ENCODE measurements around the gene DGKQ. TPM values are rescaled to one million over a fixed set of nuclear protein-coding genes. Genes with fewer than 3 reads are reported as not detected.

DGKQ gene
- total RNA-seq, 1 experiment from 2014 or later, result 14.2 TPM

- no peak for DNase-seq
- POLR2A ChIA-PET (ENCODE audit: unreplicated experiment), result no interaction called here
- CTCF ChIA-PET, result no interaction called here
- no TSS peak for BruUV-seq (replicated peaks)
- H4K20me1 ChIP-seq (ENCODE audit: low read length), result no peaks in the 10 kb centered on the region
- no peak for ATAC-seq
- TF ChIP-seq CTCF (conservative IDR thresholded peaks at IDR 0.05; ENCODE audit: low read depth, low read length), result no peak
- TF ChIP-seq EZH2phosphoT487 (IDR thresholded peaks at IDR 0.05; ENCODE audit: borderline replicate concordance, low read length), result no peak
- TF ChIP-seq EZH2 (IDR thresholded peaks at IDR 0.05; ENCODE audit: low read length, unreplicated experiment), result no peak
- H3K4me2 ChIP-seq (ENCODE audit: low read length), result no peak overlapping the region
- H2AFZ ChIP-seq (ENCODE audit: low read length), result no peak overlapping the region
- no peaks in the 10 kb centered on the region for H3K79me2 ChIP-seq (ENCODE audit: low read length)
- no peaks in the 10 kb centered on the region for H3F3A ChIP-seq (ENCODE audit: low read length, unreplicated experiment)
- H3K9me2 ChIP-seq (replicated peaks; ENCODE audit: low read length), result no peaks in the 10 kb centered on the region
- H3K27me3 ChIP-seq (ENCODE audit: low read length), result no peaks in the 10 kb centered on the region
- no peaks in the 10 kb centered on the region for H3K36me3 ChIP-seq (ENCODE audit: low read depth, low read length)
- H3K27ac ChIP-seq (ENCODE audit: low read length), result no peak overlapping the region
- H3K9ac ChIP-seq (ENCODE audit: low read length), result no peak overlapping the region
- no peaks in the 10 kb centered on the region for H3K9me3 ChIP-seq (ENCODE audit: low read length)
- no peaks in the 10 kb centered on the region for H3K4me1 ChIP-seq (ENCODE audit: insufficient read depth, low read length)
- intact Hi-C loops (cut with micrococcal nuclease), result no loop called here
- H3K4me3 ChIP-seq (ENCODE audit: low read length), result no peak overlapping the region
These were observed 16.7 kb downstream of the DGKQ start for GRCh38 chr4:956531-957230.

GRCh38 chr4:955931-956381 is 17.4 kb downstream of the DGKQ start:
- no peak for DNase-seq
- BruUV-seq (replicated peaks), result no TSS peak
- no peaks in the 10 kb centered on the region for H4K20me1 ChIP-seq (ENCODE audit: low read length)
- H3K9me3 ChIP-seq (ENCODE audit: low read length), result no peaks in the 10 kb centered on the region
- no peak overlapping the region for H3K9ac ChIP-seq (ENCODE audit: low read length)
- H3K4me3 ChIP-seq (ENCODE audit: low read length), result no peak overlapping the region
- ATAC-seq, result no peak
- H3K79me2 ChIP-seq (ENCODE audit: low read length), result no peaks in the 10 kb centered on the region
- ChIA-PET CTCF (no interaction called here), POLR2A (ENCODE audit: unreplicated experiment) (no interaction called here)
- no peaks in the 10 kb centered on the region for H3K9me2 ChIP-seq (replicated peaks; ENCODE audit: low read length)
- H3K27me3 ChIP-seq (ENCODE audit: low read length), result no peaks in the 10 kb centered on the region
- no peaks in the 10 kb centered on the region for H3F3A ChIP-seq (ENCODE audit: low read length, unreplicated experiment)
- intact Hi-C loops (cut with micrococcal nuclease), result no loop called here
- no peak overlapping the region for H3K27ac ChIP-seq (ENCODE audit: low read length)
- no peak overlapping the region for H2AFZ ChIP-seq (ENCODE audit: low read length)
- no peaks in the 10 kb centered on the region for H3K36me3 ChIP-seq (ENCODE audit: low read depth, low read length)
- H3K4me2 ChIP-seq (ENCODE audit: low read length), result no peak overlapping the region
- H3K4me1 ChIP-seq (ENCODE audit: insufficient read depth, low read length), result no peaks in the 10 kb centered on the region
- TF ChIP-seq CTCF (conservative IDR thresholded peaks at IDR 0.05; ENCODE audit: low read depth, low read length) (no peak), EZH2 (IDR thresholded peaks at IDR 0.05; ENCODE audit: low read length, unreplicated experiment) (no peak), EZH2phosphoT487 (IDR thresholded peaks at IDR 0.05; ENCODE audit: borderline replicate concordance, low read length) (no peak)

GRCh38 chr4:955161-955921 is 18.0 kb downstream of the DGKQ start:
- DNase-seq (no peak), ATAC-seq (no peak)
- Histone ChIP-seq H3K36me3 (ENCODE audit: low read depth, low read length) (no peaks in the 10 kb centered on the region), H3K4me2 (ENCODE audit: low read length) (no peak overlapping the region), H3K9me3 (ENCODE audit: low read length) (no peaks in the 10 kb centered on the region), H3K4me3 (ENCODE audit: low read length) (no peak overlapping the region), H4K20me1 (ENCODE audit: low read length) (no peaks in the 10 kb centered on the region), H3K27ac (ENCODE audit: low read length) (no peak overlapping the region), H3K9me2 (replicated peaks; ENCODE audit: low read length) (no peaks in the 10 kb centered on the region), H3K27me3 (ENCODE audit: low read length) (no peaks in the 10 kb centered on the region), H3K4me1 (ENCODE audit: insufficient read depth, low read length) (no peaks in the 10 kb centered on the region), H3F3A (ENCODE audit: low read length, unreplicated experiment) (no peaks in the 10 kb centered on the region), H3K9ac (ENCODE audit: low read length) (no peak overlapping the region), H2AFZ (ENCODE audit: low read length) (no peak overlapping the region), H3K79me2 (ENCODE audit: low read length) (no peaks in the 10 kb centered on the region)
- POLR2A ChIA-PET (ENCODE audit: unreplicated experiment), result no interaction called here
- TF ChIP-seq EZH2phosphoT487 (IDR thresholded peaks at IDR 0.05; ENCODE audit: borderline replicate concordance, low read length), result no peak
- no peak for TF ChIP-seq CTCF (conservative IDR thresholded peaks at IDR 0.05; ENCODE audit: low read depth, low read length)
- no peak for TF ChIP-seq EZH2 (IDR thresholded peaks at IDR 0.05; ENCODE audit: low read length, unreplicated experiment)
- intact Hi-C loops (cut with micrococcal nuclease), result no loop called here
- BruUV-seq (replicated peaks), result no TSS peak
- CTCF ChIA-PET, result no interaction called here

Measured in PC-3 (cell line).